Measurements from ENCODE around the gene ATG4A.

- TF ChIP-seq CTCF (IDR thresholded peaks at IDR 0.05) (no peak), POLR2A (IDR thresholded peaks at IDR 0.05) (no peak), POLR2AphosphoS5 (IDR thresholded peaks at IDR 0.05) (no peak)
Measured at GRCh38 chrX:108068121-108068520, 23.5 kb upstream of the ATG4A start.

All from breast epithelium (tissue), 3 donors.